CD14-positive monocyte (primary cell): ENCODE data around the gene CAMTA1. TPM values are rescaled to one million over a fixed set of nuclear protein-coding genes. Genes with fewer than 3 reads are reported as not detected.

Experiments used
- DNase-seq, 3 donors: peaks; one replicate each; pipeline ENCODE4 v3.0.0-alpha.2; 2011 to 2022
- H2AFZ ChIP-seq: 2 replicates; pipeline ENCODE4 v1.6.0; 2012; ENCODE audit warnings: mild to moderate bottlenecking, low read depth, low read length, inconsistent platforms; ENCODE audit not compliant: insufficient read depth, poor library complexity, severe bottlenecking
- H3K27ac ChIP-seq, 2 donors: 1 replicate in 1 of 2; 2 replicates in 1 of 2; pipeline ENCODE4 v1.5.1; 2012 to 2013; ENCODE audit warnings: low read length in 2 of 2, control low read depth in 1 of 2, inconsistent platforms in 1 of 2, low read depth in 1 of 2, mild to moderate bottlenecking in 1 of 2
- H3K27me3 ChIP-seq, 2 donors: one replicate each; pipeline versions ENCODE4 v1.6.0 to v1.6.1; 2011 to 2013; ENCODE audit warnings: low read length in 2 of 2; ENCODE audit not compliant: control insufficient read depth in 2 of 2, insufficient read depth in 2 of 2
- H3K36me3 ChIP-seq, 2 donors: replicated peaks in 1 of 2; 1 replicate in 1 of 2; 2 replicates in 1 of 2; pipeline versions ENCODE4 v1.5.1 to v1.6.1; 2012 to 2013; ENCODE audit warnings: low read length in 2 of 2, control low read depth in 1 of 2, inconsistent platforms in 1 of 2, mild to moderate bottlenecking in 1 of 2; ENCODE audit not compliant: insufficient read depth in 2 of 2, control insufficient read depth in 1 of 2
- H3K4me1 ChIP-seq, 2 donors: 1 replicate in 1 of 2; 2 replicates in 1 of 2; pipeline versions ENCODE4 v1.5.1 to v1.6.1; 2012 to 2013; ENCODE audit warnings: low read length in 2 of 2, control low read depth in 1 of 2, inconsistent platforms in 1 of 2, mild to moderate bottlenecking in 1 of 2, moderate library complexity in 1 of 2; ENCODE audit not compliant: insufficient read depth in 2 of 2, control insufficient read depth in 1 of 2
- H3K4me2 ChIP-seq: replicated peaks from 2 replicates; pipeline ENCODE3; 2012; ENCODE audit warnings: low read length, moderate library complexity, mild to moderate bottlenecking; ENCODE audit not compliant: poor library complexity, severe bottlenecking; ENCODE audit errors: extremely low read depth
- H3K4me3 ChIP-seq, 3 experiments: fragments of 200-600 bp in 1 of 3; sonication (generic) in 1 of 3; replicated peaks in 1 of 3; 1 replicate in 2 of 3; 2 replicates in 1 of 3; pipeline ENCODE4 v1.5.1; 2011 to 2013; ENCODE audit warnings: low read length in 3 of 3, mild to moderate bottlenecking in 3 of 3, control low read depth in 2 of 3, low read depth in 2 of 3, inconsistent platforms in 1 of 3, moderate library complexity in 1 of 3
- H3K79me2 ChIP-seq: 2 replicates; pipeline ENCODE4 v1.6.0; 2012; ENCODE audit warnings: mild to moderate bottlenecking, control low read depth, inconsistent platforms, low read length, moderate library complexity; ENCODE audit not compliant: insufficient read depth
- H3K9ac ChIP-seq: 2 replicates; pipeline ENCODE4 v1.6.0; 2017; ENCODE audit warnings: low read length, mild to moderate bottlenecking; ENCODE audit not compliant: insufficient read depth, poor library complexity, severe bottlenecking
- H3K9me3 ChIP-seq, 2 donors: replicated peaks in 1 of 2; 1 replicate in 1 of 2; 2 replicates in 1 of 2; pipeline versions ENCODE4 v1.5.1 to v1.6.1; 2012 to 2013; ENCODE audit warnings: low read length in 2 of 2, control low read depth in 1 of 2; ENCODE audit not compliant: control insufficient read depth in 1 of 2, insufficient read depth in 1 of 2
- H4K20me1 ChIP-seq: 2 replicates; pipeline ENCODE4 v1.6.0; 2012; ENCODE audit warnings: mild to moderate bottlenecking, low read length, control low read depth, moderate library complexity; ENCODE audit not compliant: insufficient read depth
- H3K27ac Mint-ChIP-seq, 7 donors: one replicate each; pipeline ENCODE4 v1.8.0; 2020; ENCODE audit warnings: mild to moderate bottlenecking in 7 of 7, mixed read lengths in 7 of 7, moderate library complexity in 6 of 7, inconsistent platforms in 2 of 7
- H3K27me3 Mint-ChIP-seq, 3 donors: one replicate each; pipeline ENCODE4 v1.8.0; 2021 to 2022; ENCODE audit warnings: low read depth in 3 of 3, mild to moderate bottlenecking in 3 of 3, mixed read lengths in 3 of 3, moderate library complexity in 3 of 3, inconsistent platforms in 1 of 3
- H3K36me3 Mint-ChIP-seq, 2 donors: one replicate each; pipeline ENCODE4 v1.8.0; 2020; ENCODE audit warnings: mixed read lengths in 2 of 2, inconsistent platforms in 1 of 2, mild to moderate bottlenecking in 1 of 2
- H3K4me1 Mint-ChIP-seq: one replicate; pipeline ENCODE4 v1.8.0; 2020; ENCODE audit warnings: mild to moderate bottlenecking, mixed read lengths
- H3K4me3 Mint-ChIP-seq, 2 donors: one replicate each; pipeline ENCODE4 v1.8.0; 2020; ENCODE audit warnings: mild to moderate bottlenecking in 2 of 2, mixed read lengths in 2 of 2, moderate library complexity in 1 of 2
- H3K9me3 Mint-ChIP-seq, 7 donors: one replicate each; pipeline ENCODE4 v1.8.0; 2020 to 2022; ENCODE audit warnings: mixed read lengths in 7 of 7, mild to moderate bottlenecking in 6 of 7, moderate library complexity in 6 of 7, inconsistent platforms in 2 of 7
- WGBS: methylation state at CpG from one replicate; pipeline ENCODE4 v1.1.5; 2013; ENCODE audit warnings: missing lambda C conversion rate; ENCODE audit not compliant: insufficient coverage; 5-methylcytosine and 5-hydroxymethylcytosine counted together
- intact Hi-C, 2 donors: fragments of 100-400 bp; cut with micrococcal nuclease; formaldehyde crosslinking; loops; one replicate each; pipeline versions ENCODE4 v1.15.0 to v1.15.1; 2023
- polyA plus RNA-seq, 3 donors: library from polyadenylated mRNA; depleted of rRNA in 1 of 3; unstranded in 2 of 3; stranded (reverse) in 1 of 3; fragments of 300-500 nt in 2 of 3; fragments of >200 nt in 1 of 3; fragmentation: Illumina TruSeq in 2 of 3; gene quantifications; 1 replicate in 2 of 3; 2 replicates in 1 of 3; pipeline ENCODE4 v1.2.3, GENCODE V29; 2012 to 2021
- TF ChIP-seq, protein P1 (sequence below): fragments of 200-600 bp; IDR thresholded peaks from one replicate; pipeline ENCODE4 v1.8.0; 2022; ENCODE audit warnings: antibody characterized with exemption, mild to moderate bottlenecking

Gene CAMTA1
- polyA plus RNA-seq, 3 donors = 52.0 to 89.6 (median 78.3) TPM

DNA sequence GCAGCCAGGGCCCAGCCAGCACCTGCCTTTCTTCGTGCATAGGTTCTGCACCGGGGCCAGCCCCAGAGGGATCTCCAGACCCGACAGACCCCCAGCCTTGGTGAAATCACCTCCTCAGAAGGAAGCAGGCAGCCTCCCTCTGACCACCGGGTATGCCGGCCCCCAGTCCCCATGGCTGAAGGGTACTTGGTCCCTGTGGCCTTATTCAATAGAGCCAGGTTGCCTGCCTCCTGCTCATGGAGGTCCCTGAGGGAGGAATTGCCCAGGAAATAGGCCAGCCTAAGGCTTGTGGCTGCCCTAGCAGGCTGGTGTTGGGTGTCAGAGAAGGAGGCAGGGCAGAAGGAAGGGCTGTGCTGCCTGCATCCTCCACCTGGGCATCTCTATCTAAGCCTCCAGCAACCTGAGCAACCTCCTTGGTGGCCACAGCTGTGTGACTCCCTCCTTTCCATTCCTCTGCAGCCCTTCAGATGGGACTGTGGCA is 647.7 kb downstream of the CAMTA1 start:
- Histone ChIP-seq H2AFZ (no peak overlapping the region), H3K27me3 (no peaks in the 10 kb centered on the region), H3K4me3 (no peak overlapping the region), H3K27ac (no peak overlapping the region), H3K4me1 (no peaks in the 10 kb centered on the region), H3K9me3 (no peaks in the 10 kb centered on the region), H3K9ac (no peak overlapping the region), H3K36me3 (no peaks in the 10 kb centered on the region), H3K79me2 (no peaks in the 10 kb centered on the region), H4K20me1 (no peaks in the 10 kb centered on the region), H3K4me2 (no peak overlapping the region)
- 72% methylated on average over 4 of the region's 5 CpGs for WGBS
- Mint-ChIP-seq H3K27me3 (peaks cover 0 to 3% (median 1%) of the 10 kb centered on the region in 3 donors), H3K9me3 (peaks cover 0 to 5% (median 2%) of the 10 kb centered on the region in 7 donors), H3K4me1 (no peaks in the 10 kb centered on the region), H3K36me3 (no peaks in the 10 kb centered on the region), H3K4me3 (no peak overlapping the region), H3K27ac (no peak overlapping the region)
- no peak for DNase-seq
- intact Hi-C loops = no loop called here
- TF ChIP-seq, protein P1, sequence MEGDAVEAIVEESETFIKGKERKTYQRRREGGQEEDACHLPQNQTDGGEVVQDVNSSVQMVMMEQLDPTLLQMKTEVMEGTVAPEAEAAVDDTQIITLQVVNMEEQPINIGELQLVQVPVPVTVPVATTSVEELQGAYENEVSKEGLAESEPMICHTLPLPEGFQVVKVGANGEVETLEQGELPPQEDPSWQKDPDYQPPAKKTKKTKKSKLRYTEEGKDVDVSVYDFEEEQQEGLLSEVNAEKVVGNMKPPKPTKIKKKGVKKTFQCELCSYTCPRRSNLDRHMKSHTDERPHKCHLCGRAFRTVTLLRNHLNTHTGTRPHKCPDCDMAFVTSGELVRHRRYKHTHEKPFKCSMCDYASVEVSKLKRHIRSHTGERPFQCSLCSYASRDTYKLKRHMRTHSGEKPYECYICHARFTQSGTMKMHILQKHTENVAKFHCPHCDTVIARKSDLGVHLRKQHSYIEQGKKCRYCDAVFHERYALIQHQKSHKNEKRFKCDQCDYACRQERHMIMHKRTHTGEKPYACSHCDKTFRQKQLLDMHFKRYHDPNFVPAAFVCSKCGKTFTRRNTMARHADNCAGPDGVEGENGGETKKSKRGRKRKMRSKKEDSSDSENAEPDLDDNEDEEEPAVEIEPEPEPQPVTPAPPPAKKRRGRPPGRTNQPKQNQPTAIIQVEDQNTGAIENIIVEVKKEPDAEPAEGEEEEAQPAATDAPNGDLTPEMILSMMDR = no peak

DNA sequence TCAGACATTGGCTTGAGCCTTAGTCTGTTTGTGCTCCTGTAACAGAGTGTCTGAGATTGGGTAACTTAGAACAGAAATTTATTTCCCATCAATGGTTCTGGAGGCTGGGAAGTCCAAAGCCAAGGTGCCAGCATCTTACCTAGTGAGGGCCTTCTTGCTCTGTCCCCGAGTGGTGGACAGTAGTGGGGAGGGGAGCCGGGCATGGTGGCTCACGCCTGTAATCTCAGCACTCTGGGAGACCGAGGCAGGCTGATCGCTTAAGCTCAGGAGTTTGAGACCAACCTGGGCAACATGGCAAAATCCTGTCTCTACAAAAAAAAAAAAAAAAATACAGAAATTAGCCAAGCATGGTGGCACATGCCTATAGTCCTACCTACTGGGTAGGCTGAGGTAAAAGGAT is 649.3 kb downstream of the CAMTA1 start:
- Histone ChIP-seq H3K27me3 (no peaks in the 10 kb centered on the region), H4K20me1 (no peaks in the 10 kb centered on the region), H3K4me3 (no peak overlapping the region), H3K27ac (no peak overlapping the region), H3K4me1 (no peaks in the 10 kb centered on the region), H3K9ac (no peak overlapping the region), H2AFZ (no peak overlapping the region), H3K36me3 (no peaks in the 10 kb centered on the region), H3K9me3 (no peaks in the 10 kb centered on the region), H3K4me2 (no peak overlapping the region), H3K79me2 (no peaks in the 10 kb centered on the region)
- no peaks in the 10 kb centered on the region for H3K4me1 Mint-ChIP-seq
- H3K9me3 Mint-ChIP-seq = peaks cover 0 to 5% (median 0%) of the 10 kb centered on the region in 7 donors
- no peak for DNase-seq
- intact Hi-C loops = no loop called here
- peaks cover 0 to 3% (median 1%) of the 10 kb centered on the region in 3 donors for H3K27me3 Mint-ChIP-seq
- no peaks in the 10 kb centered on the region for H3K36me3 Mint-ChIP-seq
- no peak overlapping the region for H3K27ac Mint-ChIP-seq
- H3K4me3 Mint-ChIP-seq = no peak overlapping the region
- TF ChIP-seq, protein P1 = no peak
- WGBS = 80% methylated on average over 1 of the region's 5 CpGs
